AG09309 (cell line): Measurements from ENCODE around the gene AHNAK.
A peak's percentile ranks its signal among the peaks of the same experiment; 100 is the strongest.

Source experiments
- DNase-seq: peaks from one replicate; pipeline ENCODE4 v3.0.0-alpha.2; 2010; ENCODE audit warnings: low read depth
- H3K4me3 ChIP-seq: 2 replicates; pipeline ENCODE4 v1.5.1; 2011; ENCODE audit warnings: mild to moderate bottlenecking, low read depth, low read length, moderate library complexity; ENCODE audit not compliant: control insufficient read depth
- TF ChIP-seq, protein P1 (sequence below): IDR thresholded peaks from 2 replicates; pipeline ENCODE4 v1.5.1; 2011; ENCODE audit warnings: mild to moderate bottlenecking, low read depth, low read length, inconsistent platforms; ENCODE audit not compliant: insufficient read depth, control insufficient read depth; ENCODE audit errors: missing control alignments

The AHNAK gene

DNA sequence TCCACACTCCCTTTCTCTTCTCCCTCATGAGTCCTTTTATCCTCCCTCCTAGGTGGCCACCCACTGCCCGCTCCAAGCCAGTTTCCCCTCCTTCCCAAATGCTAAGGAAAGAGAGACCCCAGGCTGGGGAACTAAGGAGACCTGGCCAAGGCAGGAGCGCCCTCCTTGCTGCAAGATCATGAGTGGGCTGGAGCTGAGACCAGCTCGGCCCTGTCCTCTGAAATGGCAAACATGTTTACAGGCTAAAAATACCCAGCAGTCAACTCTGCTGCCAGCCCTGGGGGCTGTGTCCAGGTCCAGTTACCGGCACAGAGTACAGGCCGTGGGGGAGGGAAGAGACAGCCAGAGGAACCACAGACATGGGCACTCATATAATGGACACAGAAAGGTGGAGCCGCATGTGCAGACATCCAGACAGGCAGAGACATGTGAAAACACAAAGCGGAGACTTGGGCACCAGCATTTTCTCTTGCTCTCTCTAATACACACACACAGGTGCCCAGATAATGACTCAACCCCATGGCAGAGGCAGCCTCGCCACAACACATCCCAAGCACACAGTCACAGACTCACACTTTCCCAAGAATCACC is 1.2 kb upstream of the AHNAK start:
- H3K4me3 ChIP-seq, result peak overlapping the region; percentile 98
- DNase-seq, result no peak
- TF ChIP-seq, protein P1, sequence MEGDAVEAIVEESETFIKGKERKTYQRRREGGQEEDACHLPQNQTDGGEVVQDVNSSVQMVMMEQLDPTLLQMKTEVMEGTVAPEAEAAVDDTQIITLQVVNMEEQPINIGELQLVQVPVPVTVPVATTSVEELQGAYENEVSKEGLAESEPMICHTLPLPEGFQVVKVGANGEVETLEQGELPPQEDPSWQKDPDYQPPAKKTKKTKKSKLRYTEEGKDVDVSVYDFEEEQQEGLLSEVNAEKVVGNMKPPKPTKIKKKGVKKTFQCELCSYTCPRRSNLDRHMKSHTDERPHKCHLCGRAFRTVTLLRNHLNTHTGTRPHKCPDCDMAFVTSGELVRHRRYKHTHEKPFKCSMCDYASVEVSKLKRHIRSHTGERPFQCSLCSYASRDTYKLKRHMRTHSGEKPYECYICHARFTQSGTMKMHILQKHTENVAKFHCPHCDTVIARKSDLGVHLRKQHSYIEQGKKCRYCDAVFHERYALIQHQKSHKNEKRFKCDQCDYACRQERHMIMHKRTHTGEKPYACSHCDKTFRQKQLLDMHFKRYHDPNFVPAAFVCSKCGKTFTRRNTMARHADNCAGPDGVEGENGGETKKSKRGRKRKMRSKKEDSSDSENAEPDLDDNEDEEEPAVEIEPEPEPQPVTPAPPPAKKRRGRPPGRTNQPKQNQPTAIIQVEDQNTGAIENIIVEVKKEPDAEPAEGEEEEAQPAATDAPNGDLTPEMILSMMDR, result no peak

DNA sequence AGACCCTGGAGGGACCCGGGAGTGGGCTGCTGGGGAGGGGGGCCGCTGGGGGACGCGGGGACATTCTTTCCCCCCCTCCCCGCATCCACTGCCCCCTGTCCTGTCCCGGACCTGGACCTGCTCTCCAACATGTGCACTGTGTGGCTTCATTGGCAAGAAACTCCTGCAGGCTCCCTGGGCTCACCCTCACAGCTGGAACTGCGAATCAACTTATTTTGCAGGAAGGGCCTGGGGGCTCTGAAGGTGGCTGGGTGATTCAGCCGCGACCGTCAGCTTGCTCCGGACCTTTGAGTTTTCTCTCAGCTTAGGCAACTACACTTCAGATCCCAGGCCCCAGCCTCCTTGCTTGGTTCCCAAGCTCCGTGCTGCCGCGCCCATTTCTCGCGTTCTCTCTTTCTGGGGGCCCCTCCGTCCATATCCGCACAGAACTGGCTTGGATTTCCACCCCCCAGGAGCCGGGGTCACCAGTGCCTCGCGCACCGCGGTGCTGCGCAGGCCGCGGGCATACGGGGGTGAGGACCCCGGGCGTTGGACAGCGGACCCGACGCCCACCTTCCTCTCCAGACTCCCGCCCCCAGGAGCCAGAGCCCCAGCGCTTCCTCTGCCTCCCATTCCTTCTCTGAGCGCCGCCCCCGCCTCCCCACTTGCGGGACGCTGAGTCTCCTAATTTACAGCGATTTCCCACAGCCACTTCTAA is 471 bp upstream of the AHNAK start:
- no peak for DNase-seq
- TF ChIP-seq, protein P1, result no peak
- peak overlapping the region; percentile 98 for H3K4me3 ChIP-seq

DNA sequence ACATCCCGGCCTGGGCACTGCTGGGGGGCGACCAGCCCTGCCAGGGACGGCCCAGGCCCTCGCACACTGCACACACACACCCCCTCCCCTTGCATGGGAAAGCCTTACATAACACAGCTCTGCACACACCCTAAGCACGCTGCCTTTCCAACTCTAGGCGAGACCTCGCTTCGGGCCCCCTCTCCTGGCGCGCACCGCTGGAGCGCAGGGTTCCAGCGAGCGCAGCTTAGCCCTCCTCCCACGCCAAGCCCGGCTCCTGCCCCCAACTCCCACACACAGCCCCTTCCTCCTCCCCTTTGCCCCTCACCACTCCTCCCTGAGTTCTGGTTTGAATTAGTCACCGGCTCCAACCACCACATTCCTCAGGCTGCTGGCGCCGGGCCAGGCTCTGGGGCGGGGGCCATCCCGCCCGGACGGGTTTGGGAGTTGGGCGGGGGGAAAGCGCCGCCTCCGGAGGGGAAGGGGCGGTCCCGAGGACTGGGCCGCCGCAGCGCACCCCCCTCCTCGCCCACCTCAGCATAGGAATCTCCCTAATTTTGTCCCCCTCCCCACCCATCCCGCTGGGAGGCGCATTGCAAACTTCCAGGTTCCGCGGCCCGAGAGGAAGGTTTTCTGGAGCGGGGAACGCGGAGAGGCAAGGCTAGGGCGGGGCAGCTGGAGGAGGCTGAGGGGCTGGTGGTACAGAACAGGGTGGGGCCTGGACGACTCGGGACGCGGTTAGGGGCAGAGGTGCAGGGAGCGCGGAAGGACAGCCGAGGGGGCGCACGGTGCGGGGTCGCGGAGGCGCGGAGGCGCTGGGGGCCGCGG is 966 bp downstream of the AHNAK start:
- TF ChIP-seq, protein P1, result no peak
- DNase-seq, result peak; percentile 64
- H3K4me3 ChIP-seq, result peak overlapping the region; percentile 98

DNA sequence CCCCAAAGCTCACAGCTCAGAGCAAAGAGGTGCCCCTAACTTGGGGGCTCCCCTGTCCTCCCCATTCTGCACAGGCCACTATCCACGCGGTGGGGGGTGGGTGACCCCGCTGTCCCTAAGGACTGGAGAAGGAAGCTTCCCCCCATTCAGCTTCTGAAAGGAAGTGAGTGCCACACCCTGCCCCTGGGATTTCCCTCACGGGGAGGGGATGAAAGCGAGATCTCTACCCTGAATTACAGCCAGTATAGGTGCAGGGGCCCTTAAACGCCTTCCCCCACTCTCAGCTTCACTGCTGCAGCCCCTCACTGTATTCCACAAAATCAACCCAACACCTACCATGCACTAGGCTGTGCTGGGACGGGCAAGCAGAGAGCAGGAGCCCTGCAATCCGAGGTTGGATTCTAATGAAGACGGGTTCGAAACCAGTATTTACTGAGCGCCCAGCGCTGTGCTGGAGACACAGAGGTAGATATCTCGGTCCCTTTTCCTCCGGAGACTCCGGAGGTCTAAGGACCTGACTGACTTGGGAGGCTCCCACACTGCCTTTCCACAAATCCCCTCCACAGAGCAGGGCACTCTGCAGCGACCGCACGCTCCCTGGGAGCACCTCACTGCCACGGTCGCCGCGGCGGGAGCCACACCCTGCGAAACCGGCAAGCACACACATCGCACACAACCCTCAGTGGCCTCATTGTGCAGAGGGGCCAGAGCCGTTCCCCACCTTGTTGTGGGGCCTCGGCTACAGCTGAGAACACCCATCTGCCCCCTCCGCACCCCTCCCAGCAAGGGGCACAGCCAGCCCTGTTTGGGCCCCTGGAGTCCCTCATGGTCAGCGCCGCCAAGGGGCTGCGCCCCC is 1.8 kb downstream of the AHNAK start:
- H3K4me3 ChIP-seq, result peak overlapping the region; percentile 98
- TF ChIP-seq, protein P1, result no peak
- DNase-seq, result no peak

DNA sequence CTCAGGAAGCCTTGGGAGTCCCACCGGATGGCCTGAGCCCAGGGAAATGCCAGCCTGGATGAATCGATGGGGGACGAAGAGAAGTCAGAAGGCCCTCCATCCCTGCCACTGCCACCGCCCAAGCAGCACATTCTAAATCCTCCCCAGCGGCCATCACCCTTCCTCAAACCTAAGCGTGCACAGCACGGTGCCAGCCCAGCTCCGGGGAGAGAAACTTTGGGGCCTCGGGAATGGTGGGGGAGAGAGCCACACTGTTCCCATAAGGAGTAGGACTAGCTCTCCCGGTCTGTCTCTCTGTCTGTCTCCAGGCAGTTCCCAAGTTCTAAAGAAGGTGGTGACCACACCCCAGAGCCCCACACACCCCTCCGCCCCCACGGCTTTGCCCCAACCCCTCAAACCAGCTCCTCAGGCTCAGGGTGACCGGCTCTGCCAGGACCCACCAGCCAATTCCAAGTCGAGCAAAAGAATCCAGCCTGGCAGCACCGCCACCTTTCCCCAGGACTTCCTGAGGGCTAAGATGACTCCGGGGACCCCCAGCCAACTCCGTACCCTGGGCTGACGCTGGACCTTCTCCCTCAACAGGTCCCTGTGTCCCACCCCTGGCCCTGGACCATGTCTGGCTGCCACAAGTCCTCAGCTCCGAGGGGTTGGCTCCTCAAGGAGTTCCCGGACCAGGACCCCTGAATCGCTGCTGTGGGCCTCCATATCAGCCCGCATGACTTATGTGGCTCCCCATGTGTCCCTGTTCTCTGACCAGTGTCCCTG is 2.7 kb downstream of the AHNAK start:
- no peak for DNase-seq
- TF ChIP-seq, protein P1, result no peak
- peak overlapping the region; percentile 98 for H3K4me3 ChIP-seq
